ENCODE data around the gene NT5C3B.
"Not testable (repeated sequence)": the region's sequence is repeated elsewhere in the genome, so short reads cannot be mapped to it uniquely, and the experiment has no call there.

The NT5C3B gene

GRCh38 chr17:41781404-41782110, 54.5 kb downstream of the NT5C3B start:
- no peak for DNase-seq

GRCh38 chr17:41779954-41780353, 56.1 kb downstream of the NT5C3B start:
- no peak for DNase-seq

GRCh38 chr17:41777574-41778188, 58.4 kb downstream of the NT5C3B start:
- DNase-seq: no peak

GRCh38 chr17:41777157-41777573, 58.9 kb downstream of the NT5C3B start:
- no peak for DNase-seq

- DNase-seq: not testable (repeated sequence)
Observed at GRCh38 chr17:41776262-41776900, 59.7 kb downstream of the NT5C3B start.

GRCh38 chr17:41775394-41776226, 60.4 kb downstream of the NT5C3B start:
- DNase-seq: no peak

Data from central memory CD4-positive, alpha-beta T cell (primary cell).